IMR-90 (cell line): ENCODE results near the gene ACSM3. TPM values are rescaled to one million over a fixed set of nuclear protein-coding genes. Genes with fewer than 3 reads are reported as not detected.

Source experiments
- ATAC-seq: fragments of 200-7000 bp; cut with Tn5 transposase; 2 replicates; pipeline ENCODE4 v1.9.1; 2020; ENCODE audit warnings: low read depth, mild to moderate bottlenecking, moderate library complexity
- BruUV-seq: library from RNA; stranded (reverse); fragments of 400-500 nt; replicated peaks from 2 replicates; lab custom pipeline; 2021; lab: Mats Ljungman, UMichigan
- CTCF ChIA-PET: fragments of 300-600 bp; formaldehyde crosslinking; extraction: SDS; loops from one replicate; lab custom pipeline; 2021; ENCODE audit warnings: antibody characterized with exemption; lab: Yijun Ruan, JAX
- POLR2A ChIA-PET: fragments of 300-600 bp; sonication (Branson Sonifier 250); formaldehyde crosslinking; loops from one replicate; lab custom pipeline; 2022; ENCODE audit warnings: antibody characterized with exemption; ENCODE audit not compliant: unreplicated experiment; lab: Charles Lee
- DNase-seq: peaks from one replicate; pipeline ENCODE4 v3.0.0; 2013
- H2AFZ ChIP-seq: replicated peaks from 2 replicates; pipeline ENCODE3; 2013; ENCODE audit warnings: low read length, mild to moderate bottlenecking; ENCODE audit not compliant: poor library complexity
- H2AK5ac ChIP-seq: 2 replicates; pipeline ENCODE4 v1.6.1; 2013; ENCODE audit warnings: low read depth, low read length, inconsistent platforms
- H2AK9ac ChIP-seq: replicated peaks from 2 replicates; pipeline ENCODE3; 2013; ENCODE audit warnings: mild to moderate bottlenecking, low read depth, low read length, moderate library complexity; ENCODE audit not compliant: poor library complexity
- H2BK120ac ChIP-seq: 2 replicates; pipeline ENCODE4 v1.6.1; 2013; ENCODE audit warnings: low read depth, low read length, inconsistent platforms
- H2BK15ac ChIP-seq: 3 replicates; pipeline ENCODE4 v1.6.1; 2013; ENCODE audit warnings: low read depth, low read length, inconsistent platforms
- H2BK20ac ChIP-seq: 2 replicates; pipeline ENCODE4 v1.6.1; 2013; ENCODE audit warnings: low read depth, mild to moderate bottlenecking, inconsistent platforms, low read length, moderate library complexity
- H2BK5ac ChIP-seq: 2 replicates; pipeline ENCODE4 v1.6.1; 2013; ENCODE audit warnings: mild to moderate bottlenecking, low read depth, low read length, inconsistent platforms; ENCODE audit not compliant: poor library complexity, severe bottlenecking
- H3K14ac ChIP-seq: replicated peaks from 2 replicates; pipeline ENCODE4 v1.6.1; 2013; ENCODE audit warnings: low read depth, low read length, inconsistent platforms
- H3K18ac ChIP-seq: 2 replicates; pipeline ENCODE4 v1.6.1; 2013; ENCODE audit warnings: low read depth, low read length, control low read depth
- H3K23ac ChIP-seq: 2 replicates; pipeline ENCODE4 v1.6.1; 2013; ENCODE audit warnings: low read depth, low read length, inconsistent platforms
- H3K27ac ChIP-seq: 2 replicates; pipeline ENCODE4 v1.5.1; 2013; ENCODE audit warnings: mild to moderate bottlenecking, control low read depth, low read length; ENCODE audit not compliant: insufficient read depth
- H3K27me3 ChIP-seq: 2 replicates; pipeline ENCODE4 v1.6.1; 2013; ENCODE audit warnings: low read length; ENCODE audit not compliant: control insufficient read depth, insufficient read depth
- H3K36me3 ChIP-seq: 2 replicates; pipeline ENCODE4 v1.6.1; 2013; ENCODE audit warnings: low read length, mixed read lengths; ENCODE audit not compliant: control insufficient read depth, insufficient read depth
- H3K4ac ChIP-seq: 2 replicates; pipeline ENCODE4 v1.6.1; 2013; ENCODE audit warnings: low read depth, low read length, inconsistent platforms
- H3K4me1 ChIP-seq: 2 replicates; pipeline ENCODE4 v1.6.1; 2013; ENCODE audit warnings: low read length, mixed read lengths; ENCODE audit not compliant: control insufficient read depth, insufficient read depth
- H3K4me2 ChIP-seq: 2 replicates; pipeline ENCODE4 v1.6.1; 2013; ENCODE audit warnings: low read depth, mild to moderate bottlenecking, control low read depth, low read length, moderate library complexity
- H3K4me3 ChIP-seq: 2 replicates; pipeline ENCODE4 v1.5.1; 2013; ENCODE audit warnings: low read depth, mild to moderate bottlenecking, control low read depth, low read length, moderate library complexity; ENCODE audit not compliant: insufficient read depth
- H3K56ac ChIP-seq: 2 replicates; pipeline ENCODE4 v1.6.1; 2013; ENCODE audit warnings: low read length, inconsistent platforms; ENCODE audit not compliant: insufficient read depth; ENCODE audit errors: extremely low read depth
- H3K79me1 ChIP-seq, 2 experiments: 2 replicates each; pipeline ENCODE4 v1.6.1; 2013; ENCODE audit warnings: low read length in 2 of 2, inconsistent platforms in 1 of 2, low read depth in 1 of 2
- H3K9ac ChIP-seq: 2 replicates; pipeline ENCODE4 v1.6.1; 2013; ENCODE audit warnings: low read depth, low read length, control low read depth
- H3K9me1 ChIP-seq: 2 replicates; pipeline ENCODE4 v1.6.1; 2013; ENCODE audit warnings: low read length, inconsistent platforms; ENCODE audit not compliant: insufficient read depth
- H3K9me3 ChIP-seq: 2 replicates; pipeline ENCODE4 v1.6.1; 2013; ENCODE audit warnings: low read length; ENCODE audit not compliant: control insufficient read depth, insufficient read depth
- H4K20me1 ChIP-seq: 2 replicates; pipeline ENCODE4 v1.6.1; 2013; ENCODE audit warnings: low read length, inconsistent platforms; ENCODE audit not compliant: insufficient read depth
- H4K5ac ChIP-seq: 2 replicates; pipeline ENCODE4 v1.6.1; 2013; ENCODE audit warnings: mild to moderate bottlenecking, low read depth, low read length, control low read depth
- H4K8ac ChIP-seq, 2 experiments: 2 replicates each; pipeline ENCODE4 v1.6.1; 2013; ENCODE audit warnings: low read depth in 2 of 2, low read length in 2 of 2, control low read depth in 1 of 2, inconsistent platforms in 1 of 2
- H4K91ac ChIP-seq: 2 replicates; pipeline ENCODE4 v1.6.1; 2013; ENCODE audit warnings: low read depth, low read length, inconsistent platforms; ENCODE audit not compliant: insufficient read depth
- CEBPB ChIP-seq: IDR thresholded peaks from 2 replicates; pipeline ENCODE4 v1.6.1; 2012; ENCODE audit warnings: low read depth, low read length, improper control_type of control experiment
- FOS ChIP-seq: fragments of 150-350 bp; IDR thresholded peaks from 2 replicates; pipeline ENCODE4 v1.6.1; 2016; ENCODE audit warnings: low read depth, low read length
- NFE2L2 ChIP-seq: fragments of 150-350 bp; IDR thresholded peaks from 2 replicates; pipeline ENCODE4 v1.6.1; 2016; ENCODE audit warnings: low read depth, mild to moderate bottlenecking, low read length
- RCOR1 ChIP-seq: IDR thresholded peaks from 2 replicates; pipeline ENCODE4 v1.6.1; 2012; ENCODE audit warnings: mild to moderate bottlenecking, low read length, improper control_type of control experiment; ENCODE audit not compliant: insufficient replicate concordance
- RFX5 ChIP-seq: IDR thresholded peaks from 2 replicates; pipeline ENCODE4 v1.8.0; 2012; ENCODE audit warnings: low read depth, mild to moderate bottlenecking, low read length, moderate library complexity
- WGBS, 2 experiments: methylation state at CpG; one replicate each; pipeline versions ENCODE4 v1.1.5 to v1.1.7; 2013; ENCODE audit warnings: missing lambda C conversion rate in 2 of 2; ENCODE audit not compliant: insufficient read length in 1 of 2; ENCODE audit errors: extremely low coverage in 2 of 2; 5-methylcytosine and 5-hydroxymethylcytosine counted together
- dilution Hi-C: fragments of 300-500 bp; cut with HindIII; formaldehyde crosslinking; loops from one replicate; pipeline ENCODE4 v1.14.3; 2018; ENCODE audit warnings: low sequenced_read_pairs; ENCODE audit not compliant: unreplicated experiment
- in situ Hi-C: fragments of 300-500 bp; cut with MboI; formaldehyde crosslinking; loops from 3 replicates; pipeline ENCODE4 v1.14.3; 2019; ENCODE audit warnings: low sequenced_read_pairs, inconsistent platforms, mixed read lengths
- intact Hi-C: fragments of 100-400 bp; cut with micrococcal nuclease; formaldehyde crosslinking; loops from 2 replicates; pipeline ENCODE4 v1.10.0; 2022
- polyA plus RNA-seq, 3 experiments: library from polyadenylated mRNA; depleted of rRNA; stranded (reverse); fragments of >200 nt; gene quantifications; 2 replicates each; pipeline ENCODE4 v1.2.3, GENCODE V29; 2012; ENCODE audit warnings: low replicate concordance in 1 of 3
- total RNA-seq: library from RNA; depleted of rRNA; stranded (reverse); fragments of >200 nt; gene quantifications from 2 replicates; pipeline ENCODE4 v1.2.3, GENCODE V29; 2012

Gene ACSM3
- total and polyA plus RNA-seq, 2 of the 4 experiments (the other 2 are of a cell fraction): 0.50 to 0.54 TPM

DNA sequence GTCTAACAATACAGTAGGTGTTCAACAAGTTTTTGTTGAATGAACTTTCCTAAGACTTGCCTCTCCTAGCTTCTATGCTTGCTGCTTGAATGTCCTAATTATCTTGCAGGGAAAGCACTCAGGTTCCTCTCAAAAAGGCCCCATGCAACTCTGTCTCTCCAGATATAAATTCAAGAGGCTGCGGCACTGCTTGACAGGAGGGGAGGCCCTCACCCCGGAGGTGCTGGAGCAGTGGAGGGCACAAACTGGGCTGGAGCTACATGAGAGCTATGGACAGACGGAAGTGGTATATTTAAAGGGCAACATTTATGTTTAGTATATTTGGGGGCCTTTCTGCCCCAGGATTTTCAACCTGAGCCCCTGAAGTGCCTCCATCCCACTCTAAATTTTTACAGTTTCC, 36.6 kb upstream of the ACSM3 start:
- WGBS, 2 experiments: no CpG with 5 or more reads among the region's 3 CpGs
- Histone ChIP-seq H3K18ac (no peak overlapping the region), H3K4me3 (no peak overlapping the region), H2BK120ac (no peak overlapping the region), H4K8ac (no peak overlapping the region), H4K5ac (no peak overlapping the region), H3K27me3 (no peaks in the 10 kb centered on the region), H3K23ac (no peak overlapping the region), H4K20me1 (no peaks in the 10 kb centered on the region), H2AK5ac (no peak overlapping the region), H2BK5ac (no peak overlapping the region), H2BK15ac (no peak overlapping the region), H3K4ac (no peak overlapping the region), H2AFZ (no peak overlapping the region), H3K9me3 (no peaks in the 10 kb centered on the region), H3K56ac (no peak overlapping the region), H4K91ac (no peak overlapping the region), H3K14ac (no peak overlapping the region), H3K79me1 (no peaks in the 10 kb centered on the region), H2AK9ac (no peak overlapping the region), H3K4me2 (no peak overlapping the region), H3K4me1 (no peaks in the 10 kb centered on the region), H3K27ac (no peak overlapping the region), H3K9me1 (no peaks in the 10 kb centered on the region), H3K9ac (no peak overlapping the region), H2BK20ac (no peak overlapping the region), H3K36me3 (no peaks in the 10 kb centered on the region)
- intact Hi-C loops: no loop called here
- POLR2A ChIA-PET: no interaction called here
- dilution Hi-C loops: no loop called here
- no peak for DNase-seq
- CTCF ChIA-PET: no interaction called here
- in situ Hi-C loops: no loop called here
- no peak for TF ChIP-seq FOS
- no peak for TF ChIP-seq NFE2L2
- TF ChIP-seq CEBPB: no peak
- no peak for TF ChIP-seq RCOR1
- TF ChIP-seq RFX5: no peak
- BruUV-seq: no TSS peak
- no peak for ATAC-seq
